Activated T-cell treated with anti-CD3 and anti-CD28 coated beads, Interleukin-2, amount 50 U/mL, for 24 hours (primary cell): Measurements from ENCODE around the gene LCLAT1.
"Not testable (repeated sequence)": the region's sequence is repeated elsewhere in the genome, so short reads cannot be mapped to it uniquely, and the experiment has no call there.

Experiments used
- DNase-seq: peaks from one replicate; pipeline ENCODE4 v3.0.0-alpha.2; 2020
- H3K27ac Mint-ChIP-seq: 2 replicates; pipeline ENCODE4 v1.8.0; 2020; ENCODE audit warnings: mild to moderate bottlenecking, mixed read lengths
- H3K27me3 Mint-ChIP-seq: 2 replicates; pipeline ENCODE4 v1.8.0; 2020; ENCODE audit warnings: mixed read lengths
- H3K36me3 Mint-ChIP-seq: 2 replicates; pipeline ENCODE4 v1.8.0; 2020; ENCODE audit warnings: low read depth, mixed read lengths
- H3K4me1 Mint-ChIP-seq: 2 replicates; pipeline ENCODE4 v1.8.0; 2020; ENCODE audit warnings: low read depth, mixed read lengths
- H3K4me3 Mint-ChIP-seq: 2 replicates; pipeline ENCODE4 v1.8.0; 2020; ENCODE audit warnings: mild to moderate bottlenecking, moderate library complexity, mixed read lengths
- H3K9me3 Mint-ChIP-seq: 2 replicates; pipeline ENCODE4 v1.8.0; 2020; ENCODE audit warnings: mixed read lengths

Gene LCLAT1

GRCh38 chr2:30455114-30455738 is 8.2 kb downstream of the LCLAT1 start:
- no peak for DNase-seq
- Mint-ChIP-seq H3K27ac (no peak overlapping the region), H3K36me3 (peaks cover 15% of the 10 kb centered on the region), H3K9me3 (no peaks in the 10 kb centered on the region), H3K4me1 (peaks cover 59% of the 10 kb centered on the region), H3K4me3 (no peak overlapping the region), H3K27me3 (no peaks in the 10 kb centered on the region)

GRCh38 chr2:30456106-30456505 is 9.1 kb downstream of the LCLAT1 start:
- Mint-ChIP-seq H3K4me3 (no peak overlapping the region), H3K4me1 (peaks cover 57% of the 10 kb centered on the region)

GRCh38 chr2:30456579-30456978 is 9.5 kb downstream of the LCLAT1 start:
- H3K4me3 Mint-ChIP-seq: no peak overlapping the region
- H3K27me3 Mint-ChIP-seq: no peaks in the 10 kb centered on the region
- H3K36me3 Mint-ChIP-seq: peaks cover 14% of the 10 kb centered on the region
- no peak for DNase-seq
- no peak overlapping the region for H3K27ac Mint-ChIP-seq
- no peaks in the 10 kb centered on the region for H3K9me3 Mint-ChIP-seq
- peaks cover 54% of the 10 kb centered on the region for H3K4me1 Mint-ChIP-seq

More at GRCh38 chr2:30456106-30456505, 9.1 kb downstream of the LCLAT1 start:
- no peak for DNase-seq
- Mint-ChIP-seq H3K9me3 (no peaks in the 10 kb centered on the region), H3K27ac (no peak overlapping the region), H3K36me3 (peaks cover 11% of the 10 kb centered on the region), H3K27me3 (no peaks in the 10 kb centered on the region)

GRCh38 chr2:30457296-30457695 is 10.2 kb downstream of the LCLAT1 start:
- no peaks in the 10 kb centered on the region for H3K9me3 Mint-ChIP-seq
- H3K4me1 Mint-ChIP-seq: peaks cover 54% of the 10 kb centered on the region
- no peak overlapping the region for H3K27ac Mint-ChIP-seq
- no peaks in the 10 kb centered on the region for H3K27me3 Mint-ChIP-seq
- peaks cover 19% of the 10 kb centered on the region for H3K36me3 Mint-ChIP-seq
- H3K4me3 Mint-ChIP-seq: no peak overlapping the region
- no peak for DNase-seq

- no peak for DNase-seq
- H3K27ac Mint-ChIP-seq: no peak overlapping the region
- H3K4me1 Mint-ChIP-seq: peaks cover 59% of the 10 kb centered on the region
- no peaks in the 10 kb centered on the region for H3K9me3 Mint-ChIP-seq
- peaks cover 21% of the 10 kb centered on the region for H3K36me3 Mint-ChIP-seq
- H3K27me3 Mint-ChIP-seq: no peaks in the 10 kb centered on the region
- no peak overlapping the region for H3K4me3 Mint-ChIP-seq
Measured at GRCh38 chr2:30459140-30459539, 12.1 kb downstream of the LCLAT1 start.

GRCh38 chr2:30462131-30462857 is 15.2 kb downstream of the LCLAT1 start:
- Mint-ChIP-seq H3K9me3 (no peaks in the 10 kb centered on the region), H3K4me3 (no peak overlapping the region), H3K27me3 (no peaks in the 10 kb centered on the region), H3K36me3 (peaks cover 23% of the 10 kb centered on the region), H3K4me1 (peaks cover 54% of the 10 kb centered on the region), H3K27ac (peak overlapping the region; percentile 7)
- no peak for DNase-seq

GRCh38 chr2:30463535-30463934 is 16.5 kb downstream of the LCLAT1 start:
- Mint-ChIP-seq H3K27me3 (no peaks in the 10 kb centered on the region), H3K4me1 (peaks cover 46% of the 10 kb centered on the region), H3K4me3 (no peak overlapping the region), H3K9me3 (no peaks in the 10 kb centered on the region), H3K27ac (no peak overlapping the region), H3K36me3 (peaks cover 33% of the 10 kb centered on the region)
- DNase-seq: no peak

GRCh38 chr2:30464544-30465170 is 17.6 kb downstream of the LCLAT1 start:
- DNase-seq: no peak
- H3K4me1 Mint-ChIP-seq: peaks cover 46% of the 10 kb centered on the region
- H3K36me3 Mint-ChIP-seq: peaks cover 38% of the 10 kb centered on the region
- H3K9me3 Mint-ChIP-seq: peaks cover 4% of the 10 kb centered on the region
- no peak overlapping the region for H3K27ac Mint-ChIP-seq
- no peak overlapping the region for H3K4me3 Mint-ChIP-seq
- H3K27me3 Mint-ChIP-seq: no peaks in the 10 kb centered on the region

GRCh38 chr2:30465171-30465545 is 18.1 kb downstream of the LCLAT1 start:
- peaks cover 48% of the 10 kb centered on the region for H3K4me1 Mint-ChIP-seq
- peaks cover 7% of the 10 kb centered on the region for H3K9me3 Mint-ChIP-seq
- no peaks in the 10 kb centered on the region for H3K27me3 Mint-ChIP-seq
- no peak for DNase-seq
- peaks cover 42% of the 10 kb centered on the region for H3K36me3 Mint-ChIP-seq
- H3K27ac Mint-ChIP-seq: no peak overlapping the region
- H3K4me3 Mint-ChIP-seq: no peak overlapping the region

- H3K9me3 Mint-ChIP-seq: peaks cover 8% of the 10 kb centered on the region
- H3K4me3 Mint-ChIP-seq: no peak overlapping the region
- H3K27ac Mint-ChIP-seq: no peak overlapping the region
- peaks cover 47% of the 10 kb centered on the region for H3K4me1 Mint-ChIP-seq
- H3K27me3 Mint-ChIP-seq: no peaks in the 10 kb centered on the region
- peaks cover 40% of the 10 kb centered on the region for H3K36me3 Mint-ChIP-seq
- DNase-seq: no peak
Measured at GRCh38 chr2:30466216-30466615, 19.2 kb downstream of the LCLAT1 start.

- not testable (repeated sequence) for H3K4me3 Mint-ChIP-seq, H3K27me3 Mint-ChIP-seq, H3K9me3 Mint-ChIP-seq
Measured at GRCh38 chr2:30467062-30467826, 20.2 kb downstream of the LCLAT1 start.

GRCh38 chr2:30470426-30470825 is 23.4 kb downstream of the LCLAT1 start:
- Mint-ChIP-seq H3K27ac (peak overlapping the region; percentile 32), H3K4me1 (peaks cover 57% of the 10 kb centered on the region), H3K9me3 (peaks cover 8% of the 10 kb centered on the region), H3K27me3 (no peaks in the 10 kb centered on the region), H3K4me3 (no peak overlapping the region), H3K36me3 (peaks cover 32% of the 10 kb centered on the region)
- no peak for DNase-seq

More at GRCh38 chr2:30467062-30467826, 20.2 kb downstream of the LCLAT1 start:
- peaks cover 35% of the 10 kb centered on the region for H3K36me3 Mint-ChIP-seq
- not testable (repeated sequence) for DNase-seq, H3K27ac Mint-ChIP-seq
- H3K4me1 Mint-ChIP-seq: peaks cover 54% of the 10 kb centered on the region

- Mint-ChIP-seq H3K9me3 (peaks cover 8% of the 10 kb centered on the region), H3K4me1 (peaks cover 58% of the 10 kb centered on the region), H3K27ac (no peak overlapping the region), H3K27me3 (no peaks in the 10 kb centered on the region), H3K36me3 (peaks cover 28% of the 10 kb centered on the region), H3K4me3 (no peak overlapping the region)
- no peak for DNase-seq
Measured at GRCh38 chr2:30472326-30472725, 25.3 kb downstream of the LCLAT1 start.

- no peak for DNase-seq
- no peaks in the 10 kb centered on the region for H3K9me3 Mint-ChIP-seq
- H3K27me3 Mint-ChIP-seq: no peaks in the 10 kb centered on the region
- H3K27ac Mint-ChIP-seq: no peak overlapping the region
- H3K36me3 Mint-ChIP-seq: peaks cover 16% of the 10 kb centered on the region
- no peak overlapping the region for H3K4me3 Mint-ChIP-seq
- H3K4me1 Mint-ChIP-seq: peaks cover 40% of the 10 kb centered on the region
Measured at GRCh38 chr2:30475542-30475941, 28.5 kb downstream of the LCLAT1 start.
